HG03558 (cell line): ENCODE results near the gene TMEM92.
"Not testable (repeated sequence)": the region's sequence is repeated elsewhere in the genome, so short reads cannot be mapped to it uniquely, and the experiment has no call there.

Source experiments
- ATAC-seq: cut with Tn5 transposase; IDR thresholded peaks from one replicate; pipeline ENCODE4 v1.9.1; 2021; ENCODE audit warnings: moderate number of reproducible peaks; ENCODE audit not compliant: unreplicated experiment; ENCODE audit errors: extremely low read depth

Gene TMEM92

DNA sequence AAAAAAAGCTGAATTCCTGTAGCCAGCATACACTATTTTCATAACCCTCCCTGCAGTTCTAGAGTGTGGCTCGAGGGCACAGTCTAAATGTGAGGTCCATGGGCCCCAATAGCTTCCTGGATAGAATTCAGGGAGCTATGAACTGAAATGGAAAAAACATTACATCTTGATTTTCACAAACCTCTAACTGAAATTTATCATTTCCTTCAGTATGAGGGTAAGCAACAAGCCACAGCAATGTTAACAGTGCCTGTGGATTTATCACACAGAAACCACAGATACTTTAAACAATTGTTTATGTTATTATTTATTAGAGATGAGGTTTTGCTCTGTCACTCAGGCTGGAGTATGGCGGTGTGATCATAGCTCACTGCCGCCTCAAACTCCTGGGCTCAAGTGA, 18.2 kb downstream of the TMEM92 start:
- ATAC-seq: no peak

DNA sequence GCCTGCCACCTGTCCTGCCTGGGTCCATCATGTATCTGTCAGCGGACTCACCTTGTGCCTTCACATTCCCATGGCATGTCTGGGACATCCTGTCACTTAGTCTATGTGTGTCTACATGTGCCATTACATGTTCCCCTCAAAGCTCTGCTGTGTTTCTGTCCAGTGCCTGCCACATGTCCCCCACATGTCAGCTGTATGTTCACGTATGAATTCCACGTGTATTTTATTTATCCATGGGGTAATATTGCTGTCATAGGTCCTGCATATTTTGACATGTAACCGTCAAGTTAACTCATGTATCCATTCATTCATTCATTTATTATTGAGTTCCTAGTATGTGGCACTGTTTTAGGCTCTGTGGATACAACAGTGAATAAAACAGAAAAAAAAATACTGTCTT, 20.8 kb downstream of the TMEM92 start:
- ATAC-seq: no peak

DNA sequence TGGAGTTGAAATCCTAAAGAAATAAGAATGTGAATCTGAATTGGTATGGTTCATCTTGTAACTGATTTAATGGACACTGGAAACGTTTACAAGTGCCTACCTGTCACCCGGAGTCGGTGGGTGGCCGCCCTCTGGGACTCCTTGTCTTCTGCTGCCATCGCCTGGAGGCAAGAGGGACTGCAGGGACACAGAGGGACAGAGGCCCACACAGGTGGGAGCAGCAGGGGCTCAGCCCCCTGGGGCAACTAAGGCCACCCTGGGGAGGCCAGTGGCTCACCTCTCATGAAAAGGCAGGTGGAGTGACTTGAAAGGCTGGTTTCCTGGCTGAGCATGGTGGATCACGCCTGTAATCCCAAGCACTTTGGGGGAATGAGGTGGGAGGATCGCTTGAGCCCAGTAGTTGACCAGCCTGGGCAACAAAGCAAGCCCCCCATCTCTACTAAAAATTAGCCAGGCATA, 23.2 kb downstream of the TMEM92 start:
- ATAC-seq: no peak

GRCh38 chr17:50298018-50298417, 23.8 kb downstream of the TMEM92 start:
- no peak for ATAC-seq

DNA sequence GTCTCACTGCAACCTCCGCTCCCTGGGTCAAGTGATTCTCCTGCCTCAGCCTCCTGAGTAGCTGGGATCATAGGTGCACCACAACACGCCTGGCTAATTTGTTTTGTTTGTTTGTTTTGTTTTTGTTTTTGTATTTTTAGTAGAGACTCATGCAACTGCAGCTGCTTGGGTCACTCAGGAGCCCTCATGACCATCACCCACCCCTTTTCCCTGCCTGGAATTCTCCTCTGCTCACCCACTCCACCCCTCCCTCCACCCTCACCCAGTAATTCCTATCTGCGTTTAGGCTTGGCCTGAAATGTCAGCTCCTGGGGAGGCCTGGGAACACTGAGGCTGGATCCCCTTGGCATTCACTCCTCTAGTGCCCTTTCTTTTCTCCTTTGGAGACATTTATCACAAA, 25.5 kb downstream of the TMEM92 start:
- ATAC-seq: no peak

DNA sequence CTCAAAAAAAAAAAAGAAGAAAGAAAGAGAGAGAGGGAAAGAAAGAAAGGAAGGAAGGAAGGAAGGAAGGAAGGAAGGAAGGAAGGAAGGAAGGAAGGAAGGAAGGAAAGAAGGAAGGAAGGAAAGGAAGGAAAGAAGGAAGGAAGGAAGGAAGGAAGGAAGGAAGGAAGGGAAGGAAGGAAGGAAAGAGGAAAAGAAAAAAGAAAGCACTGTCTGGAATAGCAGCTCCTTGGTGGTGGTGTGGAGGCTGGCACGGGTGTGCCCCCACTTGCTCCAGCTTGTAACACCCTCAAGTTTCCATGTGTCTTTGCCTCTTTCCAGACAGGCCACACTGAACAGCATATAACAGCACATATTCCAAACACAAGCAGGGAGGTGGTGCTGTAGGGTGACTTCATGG, 26.6 kb downstream of the TMEM92 start:
- ATAC-seq: not testable (repeated sequence)

DNA sequence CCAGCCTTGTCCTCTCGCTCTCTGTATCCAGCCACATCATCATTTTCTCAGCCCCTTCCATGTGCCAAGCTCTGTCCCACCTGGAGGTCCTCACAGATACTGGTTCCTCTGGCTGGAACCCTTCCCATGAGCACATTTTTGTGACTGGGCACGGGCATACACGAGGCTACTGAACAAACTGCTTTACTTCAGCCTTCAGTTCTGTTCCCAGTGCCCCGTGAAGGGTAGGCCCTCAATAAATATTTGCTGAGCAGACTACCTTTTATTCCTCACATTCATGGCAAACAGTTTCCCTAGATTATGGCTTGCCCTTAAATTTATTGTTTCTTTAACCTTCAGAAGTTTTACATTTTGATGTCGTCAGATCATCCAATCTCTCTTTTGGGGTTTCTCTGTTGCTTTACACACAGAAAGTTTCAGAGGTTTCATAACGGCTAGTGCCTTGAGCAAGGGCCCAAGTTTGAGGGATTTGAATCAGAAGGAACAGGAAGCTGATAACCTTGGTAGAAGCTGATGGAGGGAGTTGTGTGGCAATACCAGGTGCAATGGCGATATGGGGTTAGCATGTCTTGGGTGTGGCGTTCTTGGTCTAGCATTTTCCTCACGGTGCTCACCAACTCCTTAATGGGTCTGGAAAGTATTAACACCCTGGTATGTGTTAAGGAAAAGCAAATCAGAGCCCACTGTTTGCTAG, 27.8 kb downstream of the TMEM92 start:
- no peak for ATAC-seq

DNA sequence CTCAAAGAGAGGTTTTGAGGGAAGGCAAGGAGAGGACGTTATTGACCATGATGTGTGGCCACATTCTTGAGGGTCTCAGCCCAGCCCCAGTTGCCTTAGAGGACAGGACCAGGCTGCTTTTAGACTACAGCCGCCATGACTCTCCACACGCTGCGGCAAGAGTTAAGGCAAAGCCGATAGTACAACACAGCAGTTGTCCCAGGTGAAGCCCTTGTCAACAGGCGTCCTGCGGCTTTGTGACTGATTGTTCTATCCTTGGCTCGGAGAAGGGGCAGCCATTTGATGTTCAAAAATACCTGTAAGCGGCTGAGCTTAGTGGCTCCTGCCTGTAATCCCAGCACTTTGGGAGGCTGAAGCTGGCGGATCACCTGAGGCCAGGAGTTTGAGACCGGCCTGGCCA, 28.8 kb downstream of the TMEM92 start:
- ATAC-seq: no peak

DNA sequence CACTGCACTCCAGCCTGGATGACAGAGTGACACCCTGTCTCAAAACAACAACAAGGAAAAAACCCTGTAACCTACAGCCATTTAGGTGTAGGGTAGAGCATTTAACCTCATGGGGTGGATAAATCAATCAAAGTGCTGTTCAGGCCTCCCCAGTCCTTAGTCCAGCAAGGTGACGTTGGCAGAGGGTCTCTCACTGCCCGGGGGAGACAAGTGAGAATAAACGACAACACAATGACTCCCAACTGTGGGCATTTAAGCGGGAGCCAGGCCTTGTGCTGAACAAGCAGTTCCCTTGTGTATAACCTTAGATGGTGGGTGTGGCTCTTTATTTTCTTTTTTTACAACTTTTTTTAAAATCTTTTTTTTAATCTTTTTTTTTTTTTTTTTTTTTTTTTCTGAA, 29.3 kb downstream of the TMEM92 start:
- ATAC-seq: no peak

DNA sequence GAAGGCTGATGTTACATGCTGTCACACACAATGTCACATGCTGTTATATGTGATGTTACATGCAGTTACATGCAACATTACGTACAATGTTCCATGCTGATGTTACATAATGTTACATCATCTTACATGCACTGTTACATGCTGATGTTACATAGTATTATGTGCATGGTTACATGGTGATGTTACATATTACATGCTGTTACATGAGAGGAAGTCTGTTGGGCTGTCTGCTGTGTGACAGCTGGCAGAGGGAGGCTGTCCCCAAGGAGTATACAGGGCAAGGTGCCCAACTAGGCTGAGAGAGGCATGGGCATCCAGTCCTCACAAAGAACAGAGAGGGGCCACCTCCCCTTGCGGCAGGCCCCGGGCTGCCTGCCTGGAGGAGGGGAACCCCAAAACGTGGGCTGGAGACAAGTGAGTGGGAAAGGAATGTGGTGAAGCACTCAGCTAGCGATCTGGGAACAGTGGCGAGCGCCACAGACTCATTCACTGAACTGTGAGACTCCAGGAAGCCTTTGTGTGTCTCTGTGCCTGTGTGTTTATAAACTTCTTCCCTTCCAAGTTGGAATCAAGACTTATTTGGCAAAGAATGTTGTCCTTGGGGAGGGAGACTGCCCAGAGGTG, 30.6 kb downstream of the TMEM92 start:
- no peak for ATAC-seq

- ATAC-seq: no peak
Observed at GRCh38 chr17:50307654-50308053, 33.4 kb downstream of the TMEM92 start.

- ATAC-seq: no peak
Observed at GRCh38 chr17:50308666-50309065, 34.4 kb downstream of the TMEM92 start.

DNA sequence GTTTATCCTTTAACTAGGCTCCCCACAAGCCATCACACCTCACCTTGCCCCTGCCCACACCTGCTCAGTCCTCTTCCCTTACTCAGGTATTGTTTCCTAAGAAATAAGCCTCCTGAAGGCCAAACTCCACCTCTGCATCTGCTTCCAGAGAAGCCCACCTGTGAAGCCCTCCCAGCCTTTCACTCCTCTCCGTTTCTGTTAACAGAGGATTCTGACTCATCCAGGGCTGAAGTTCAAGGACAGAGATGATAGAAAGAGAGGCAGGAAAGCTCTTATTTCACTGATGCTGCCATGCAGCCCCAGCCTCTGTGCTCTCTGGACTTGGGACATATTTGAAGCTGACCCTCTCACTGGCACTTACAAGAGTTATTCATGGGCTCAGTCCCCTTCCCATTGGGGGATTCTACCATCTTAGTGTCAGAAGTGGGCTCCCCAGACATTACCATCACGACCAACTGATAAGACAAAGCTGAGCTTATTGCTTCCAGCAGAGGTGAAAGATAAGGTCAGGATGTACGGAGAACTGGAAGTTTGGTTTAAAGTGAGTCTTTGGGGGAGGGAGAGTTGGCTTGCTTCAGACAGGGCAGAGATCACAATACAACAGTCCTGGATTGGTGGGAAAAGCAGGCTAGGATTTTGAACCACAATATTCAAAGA, 36.3 kb downstream of the TMEM92 start:
- ATAC-seq: no peak

GRCh38 chr17:50311112-50311460, 36.8 kb downstream of the TMEM92 start:
- peak; percentile 49 for ATAC-seq

- ATAC-seq: no peak
Observed at GRCh38 chr17:50311483-50311882, 37.2 kb downstream of the TMEM92 start.

- ATAC-seq: no peak
Observed at GRCh38 chr17:50312308-50312707, 38.0 kb downstream of the TMEM92 start.

DNA sequence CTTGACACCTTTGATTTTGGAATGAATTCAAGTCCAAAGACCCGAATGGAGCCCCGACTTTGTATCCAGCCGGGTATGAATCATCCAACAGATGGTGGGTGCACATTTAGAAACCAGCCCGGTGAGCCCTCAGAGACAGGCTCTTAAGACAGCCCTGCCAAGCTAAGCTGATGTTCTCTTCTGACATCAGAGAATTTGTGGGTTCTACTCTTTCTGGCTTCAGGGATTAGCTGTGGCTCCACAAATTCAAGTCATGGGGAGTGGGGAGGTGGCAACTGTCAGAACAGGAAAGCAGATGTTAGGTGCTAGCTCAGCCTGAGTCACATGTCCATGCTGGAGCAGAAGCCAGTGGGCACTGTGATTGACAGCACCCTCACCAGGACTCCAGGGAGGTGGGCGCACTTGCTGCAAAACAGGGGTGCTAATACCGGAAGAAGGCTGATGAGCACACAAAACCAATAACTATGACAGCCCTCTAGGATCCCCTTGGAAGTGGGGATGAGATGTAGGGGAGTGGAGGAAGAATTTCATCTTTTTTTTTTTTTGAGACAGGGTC, 40.3 kb downstream of the TMEM92 start:
- ATAC-seq: no peak

GRCh38 chr17:50316016-50316587, 41.8 kb downstream of the TMEM92 start:
- ATAC-seq: no peak

DNA sequence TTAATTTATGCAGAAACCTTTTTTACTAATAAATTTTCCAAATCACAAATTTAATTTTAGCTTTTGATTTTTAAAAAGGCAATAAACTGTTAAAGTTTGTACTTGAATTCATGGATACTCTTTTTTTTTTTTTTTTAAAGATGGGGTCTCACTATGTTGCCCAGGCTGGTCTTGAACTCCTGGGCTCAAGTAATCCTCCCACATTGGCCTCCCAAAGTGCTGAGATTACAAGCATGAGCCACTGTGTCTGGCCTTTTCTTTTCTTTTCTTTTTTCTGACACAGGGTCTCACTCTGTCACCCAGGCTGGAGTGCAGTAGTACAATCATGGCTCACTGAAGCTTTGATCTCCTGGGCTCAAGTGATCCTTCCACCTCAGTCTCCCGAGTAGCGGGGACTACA, 42.4 kb downstream of the TMEM92 start:
- not testable (repeated sequence) for ATAC-seq

DNA sequence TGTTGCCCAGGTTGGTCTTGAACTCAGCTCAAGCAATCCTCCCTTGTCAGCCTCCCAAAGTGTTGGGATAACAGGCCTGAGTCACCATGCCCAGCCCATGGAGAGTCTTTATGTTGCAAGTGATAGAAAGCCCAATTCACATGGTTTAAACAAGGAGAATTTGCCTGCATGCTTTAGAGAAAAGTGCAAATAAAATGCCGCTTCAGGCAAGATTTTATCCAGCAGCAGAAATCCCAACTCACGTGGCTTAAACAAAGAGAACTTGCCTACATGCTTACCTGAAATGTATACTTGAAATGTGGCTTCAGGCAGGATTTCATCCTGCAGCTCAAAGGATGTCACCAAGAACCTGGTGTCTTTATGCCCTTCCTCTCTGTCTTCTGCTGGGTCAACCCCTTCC, 42.9 kb downstream of the TMEM92 start:
- ATAC-seq: no peak
